ENCODE results near the gene MTA1. TPM values are rescaled to one million over a fixed set of nuclear protein-coding genes. Genes with fewer than 3 reads are reported as not detected.
A peak's percentile ranks its signal among the peaks of the same experiment; 100 is the strongest.

The MTA1 gene
- total RNA-seq, 2 experiments from 2014 or later, result 98.5 to 103 TPM

GRCh38 chr14:105399466-105399775, 20.2 kb upstream of the MTA1 start:
- Mint-ChIP-seq H3K36me3 (ENCODE audit: low read depth) (peaks cover 28% of the 10 kb centered on the region), H3K4me1 (peaks cover 29% of the 10 kb centered on the region), H3K9me3 (peaks cover 4% of the 10 kb centered on the region), H3K27ac (peak overlapping the region; percentile 82), H3K4me3 (peak overlapping the region; percentile 89), H3K27me3 (no peaks in the 10 kb centered on the region)
- CTCF ChIA-PET, result interaction anchor here (1.4 kb wide), 1 partner anchor 81 kb away, joined by 3 read pairs; no protein-coding TSS in a partner anchor
- POLR2A ChIA-PET, result interaction anchor here (1.1 to 2.3 kb wide), 5 partner anchors 10 to 82 kb away, joined by 3 to 11 read pairs (median 9); partner anchors contain the start of gene MTA1
- DNase-seq, result no peak

DNA sequence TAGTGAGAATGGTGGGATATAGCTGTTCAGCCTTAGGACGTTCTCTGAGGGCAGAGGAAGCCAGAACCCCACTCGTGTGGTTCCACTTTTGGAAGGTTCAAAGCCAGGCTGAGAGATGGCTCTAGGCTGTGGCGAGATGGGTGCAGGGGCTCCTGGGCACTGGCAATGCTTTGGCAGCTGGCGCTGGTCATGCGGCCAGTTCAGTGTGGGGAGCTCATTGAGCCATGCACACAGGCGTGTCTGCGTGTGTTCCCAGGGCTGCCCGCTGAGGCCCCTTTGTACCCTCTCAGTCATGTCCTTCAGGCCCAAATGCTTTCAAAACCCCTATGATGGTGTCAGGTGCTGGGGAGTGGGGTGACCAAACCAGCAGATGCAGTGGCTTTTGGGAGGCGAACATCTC, 19.6 kb upstream of the MTA1 start:
- Mint-ChIP-seq H3K27ac (no peak overlapping the region), H3K27me3 (no peaks in the 10 kb centered on the region), H3K9me3 (peaks cover 4% of the 10 kb centered on the region), H3K36me3 (ENCODE audit: low read depth) (peaks cover 28% of the 10 kb centered on the region), H3K4me1 (peaks cover 35% of the 10 kb centered on the region), H3K4me3 (peak overlapping the region; percentile 89)
- DNase-seq, result no peak
- POLR2A ChIA-PET, result interaction anchor here (1.1 to 2.3 kb wide), 4 partner anchors 13 to 82 kb away, joined by 3 to 10 read pairs (median 8); partner anchors contain the start of gene MTA1
- CTCF ChIA-PET, result no interaction called here

DNA sequence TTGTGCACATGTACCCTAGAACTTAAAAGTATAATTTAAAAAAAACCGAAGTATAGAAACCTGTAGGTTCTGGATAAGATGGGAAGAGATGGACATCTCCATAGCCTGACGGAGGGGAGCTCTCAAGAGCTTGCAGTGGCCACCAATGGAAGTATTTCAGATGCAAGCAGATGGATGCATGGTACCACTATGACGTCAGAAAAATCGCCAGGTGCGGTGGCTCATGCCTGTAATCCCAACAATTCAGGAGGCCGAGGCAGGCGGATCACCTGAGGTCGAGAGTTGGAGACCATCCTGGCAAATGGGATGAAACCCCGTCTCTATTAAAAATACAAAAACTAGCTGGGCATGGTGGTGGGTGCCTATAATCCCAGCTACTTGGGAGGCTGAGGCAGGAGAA, 17.9 kb upstream of the MTA1 start:
- peaks cover 28% of the 10 kb centered on the region for H3K36me3 Mint-ChIP-seq (ENCODE audit: low read depth)
- no peaks in the 10 kb centered on the region for H3K27me3 Mint-ChIP-seq
- H3K27ac Mint-ChIP-seq, result no peak overlapping the region
- CTCF ChIA-PET, result no interaction called here
- no peak overlapping the region for H3K4me3 Mint-ChIP-seq
- peaks cover 4% of the 10 kb centered on the region for H3K9me3 Mint-ChIP-seq
- POLR2A ChIA-PET, result no interaction called here
- peaks cover 36% of the 10 kb centered on the region for H3K4me1 Mint-ChIP-seq
- DNase-seq, result no peak

DNA sequence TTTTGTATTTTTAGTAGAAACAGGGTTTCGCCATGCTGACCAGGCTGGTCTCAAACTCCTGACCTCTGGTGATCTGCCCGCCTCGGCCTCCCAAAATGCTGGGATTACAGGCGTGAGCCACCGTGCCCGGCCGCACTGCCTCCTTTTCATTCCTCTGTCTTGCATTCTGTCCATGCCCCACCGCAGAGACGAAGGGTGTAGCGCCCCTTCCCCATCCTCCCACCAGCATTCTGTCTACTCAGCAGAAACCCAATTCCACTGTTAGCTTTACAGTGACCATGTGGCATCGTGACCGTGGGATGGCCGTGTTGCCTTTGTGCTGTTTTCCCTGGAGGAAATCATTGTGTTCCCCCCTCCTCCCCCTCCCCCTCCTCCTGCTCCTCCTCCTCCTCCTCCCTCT, 11.0 kb upstream of the MTA1 start:
- peaks cover 42% of the 10 kb centered on the region for H3K27me3 Mint-ChIP-seq
- ChIA-PET POLR2A (no interaction called here), CTCF (interaction anchor here (0.7 kb wide), 1 partner anchor 37 kb away, joined by 3 read pairs; no protein-coding TSS in a partner anchor)
- no peak for DNase-seq
- no peak overlapping the region for H3K4me3 Mint-ChIP-seq
- peaks cover 16% of the 10 kb centered on the region for H3K4me1 Mint-ChIP-seq
- H3K36me3 Mint-ChIP-seq (ENCODE audit: low read depth), result no peaks in the 10 kb centered on the region
- H3K27ac Mint-ChIP-seq, result no peak overlapping the region
- H3K9me3 Mint-ChIP-seq, result no peaks in the 10 kb centered on the region

GRCh38 chr14:105409364-105409763, 10.3 kb upstream of the MTA1 start:
- H3K36me3 Mint-ChIP-seq (ENCODE audit: low read depth), result no peaks in the 10 kb centered on the region
- no peaks in the 10 kb centered on the region for H3K9me3 Mint-ChIP-seq
- CTCF ChIA-PET, result interaction anchor here (0.7 kb wide), 1 partner anchor 38 kb away, joined by 3 read pairs; no protein-coding TSS in a partner anchor

DNA sequence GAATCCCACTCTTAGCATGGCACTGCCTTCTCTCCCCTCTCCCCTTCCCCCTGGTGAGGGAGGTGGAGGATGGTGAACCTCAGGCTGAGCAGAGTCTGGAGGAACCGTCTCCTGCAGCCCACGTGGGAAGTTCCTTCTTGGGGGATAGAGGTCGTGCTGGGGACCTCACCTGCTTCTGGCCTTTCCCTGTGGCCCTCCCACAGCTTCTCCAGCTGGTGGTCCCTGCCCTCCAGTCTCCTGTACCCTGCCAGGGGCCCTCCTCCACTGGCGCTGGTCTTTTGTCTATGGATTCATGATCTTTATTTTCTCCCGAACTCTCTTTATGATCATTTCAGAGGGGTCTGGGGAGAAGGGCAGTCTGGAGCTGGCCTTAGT, 9.0 kb upstream of the MTA1 start:
- Mint-ChIP-seq H3K27me3 (peaks cover 46% of the 10 kb centered on the region), H3K36me3 (ENCODE audit: low read depth) (no peaks in the 10 kb centered on the region), H3K4me3 (no peak overlapping the region), H3K27ac (no peak overlapping the region), H3K4me1 (peaks cover 5% of the 10 kb centered on the region), H3K9me3 (no peaks in the 10 kb centered on the region)
- ChIA-PET POLR2A (interaction anchor here (1.0 kb wide), 2 partner anchors 110 to 390 kb away, joined by 3 read pairs; partner anchors contain the start of genes BRF1 and CDCA4), CTCF (interaction anchor here (0.5 kb wide), 1 partner anchor 36 kb away, joined by 6 read pairs; no protein-coding TSS in a partner anchor)
- DNase-seq, result no peak

More at GRCh38 chr14:105409364-105409763, 10.3 kb upstream of the MTA1 start:
- no peak for DNase-seq
- Mint-ChIP-seq H3K4me1 (peaks cover 11% of the 10 kb centered on the region), H3K4me3 (no peak overlapping the region), H3K27ac (no peak overlapping the region), H3K27me3 (peaks cover 44% of the 10 kb centered on the region)
- POLR2A ChIA-PET, result no interaction called here

- H3K27ac Mint-ChIP-seq, result no peak overlapping the region
- peaks cover 46% of the 10 kb centered on the region for H3K27me3 Mint-ChIP-seq
- peaks cover 5% of the 10 kb centered on the region for H3K4me1 Mint-ChIP-seq
- no peaks in the 10 kb centered on the region for H3K36me3 Mint-ChIP-seq (ENCODE audit: low read depth)
- no peaks in the 10 kb centered on the region for H3K9me3 Mint-ChIP-seq
- no peak for DNase-seq
- POLR2A ChIA-PET, result interaction anchor here (1.0 kb wide), 3 partner anchors 13 to 390 kb away, joined by 3 read pairs; partner anchors contain the start of genes BRF1, CDCA4 and TEX22
- H3K4me3 Mint-ChIP-seq, result no peak overlapping the region
- CTCF ChIA-PET, result interaction anchor here (0.5 kb wide), 1 partner anchor 36 kb away, joined by 6 read pairs; no protein-coding TSS in a partner anchor
Observed at GRCh38 chr14:105411017-105411941, 8.3 kb upstream of the MTA1 start.

GRCh38 chr14:105411985-105412770, 7.4 kb upstream of the MTA1 start:
- ChIA-PET POLR2A (interaction anchor here (1.0 to 2.4 kb wide), 2 partner anchors 9 to 13 kb away, joined by 3 to 8 read pairs; partner anchors contain the start of gene TEX22), CTCF (no interaction called here)
- Mint-ChIP-seq H3K9me3 (no peaks in the 10 kb centered on the region), H3K27me3 (peaks cover 48% of the 10 kb centered on the region), H3K4me3 (no peak overlapping the region), H3K27ac (no peak overlapping the region), H3K4me1 (peaks cover 5% of the 10 kb centered on the region), H3K36me3 (ENCODE audit: low read depth) (no peaks in the 10 kb centered on the region)
- no peak for DNase-seq

GRCh38 chr14:105412771-105413543, 6.7 kb upstream of the MTA1 start:
- no peak overlapping the region for H3K27ac Mint-ChIP-seq
- H3K27me3 Mint-ChIP-seq, result peaks cover 45% of the 10 kb centered on the region
- POLR2A ChIA-PET, result interaction anchor here (0.7 to 2.4 kb wide), 3 partner anchors 9 to 14 kb away, joined by 3 to 8 read pairs (median 3); partner anchors contain the start of gene TEX22
- DNase-seq, result no peak
- H3K4me3 Mint-ChIP-seq, result no peak overlapping the region
- CTCF ChIA-PET, result no interaction called here
- no peaks in the 10 kb centered on the region for H3K9me3 Mint-ChIP-seq
- H3K36me3 Mint-ChIP-seq (ENCODE audit: low read depth), result no peaks in the 10 kb centered on the region
- peaks cover 5% of the 10 kb centered on the region for H3K4me1 Mint-ChIP-seq

GRCh38 chr14:105413544-105413886, 6.1 kb upstream of the MTA1 start:
- CTCF ChIA-PET, result no interaction called here
- Mint-ChIP-seq H3K27me3 (peaks cover 44% of the 10 kb centered on the region), H3K36me3 (ENCODE audit: low read depth) (no peaks in the 10 kb centered on the region)

GRCh38 chr14:105414456-105415371, 4.9 kb upstream of the MTA1 start:
- ChIA-PET POLR2A (interaction anchor here (0.9 to 2.4 kb wide), 3 partner anchors 11 to 17 kb away, joined by 3 to 8 read pairs (median 5); partner anchors contain the start of gene TEX22), CTCF (interaction anchor here (0.8 to 2.7 kb wide), 4 partner anchors 11 to 75 kb away, joined by 3 to 13 read pairs (median 6); no protein-coding TSS in a partner anchor)
- H3K9me3 Mint-ChIP-seq, result no peaks in the 10 kb centered on the region
- peak overlapping the region; percentile 58 for H3K4me3 Mint-ChIP-seq
- DNase-seq, result peak; percentile 64
- H3K27ac Mint-ChIP-seq, result no peak overlapping the region
- no peaks in the 10 kb centered on the region for H3K36me3 Mint-ChIP-seq (ENCODE audit: low read depth)
- H3K4me1 Mint-ChIP-seq, result peaks cover 7% of the 10 kb centered on the region
- peaks cover 33% of the 10 kb centered on the region for H3K27me3 Mint-ChIP-seq

More at GRCh38 chr14:105413544-105413886, 6.1 kb upstream of the MTA1 start:
- Mint-ChIP-seq H3K27ac (no peak overlapping the region), H3K4me1 (peaks cover 5% of the 10 kb centered on the region), H3K4me3 (no peak overlapping the region), H3K9me3 (no peaks in the 10 kb centered on the region)
- DNase-seq, result no peak
- POLR2A ChIA-PET, result interaction anchor here (0.7 to 2.4 kb wide), 3 partner anchors 10 to 15 kb away, joined by 3 to 8 read pairs (median 3); partner anchors contain the start of gene TEX22

Measured in activated CD4-positive, alpha-beta memory T cell treated with anti-CD3 and anti-CD28 coated beads, Interleukin-2, amount 10 ng/mL, durations not matched to agents 7 days and 5 days (primary cell).